ENCODE data around the gene PI4KA. TPM values are rescaled to one million over a fixed set of nuclear protein-coding genes. Genes with fewer than 3 reads are reported as not detected.
"Not testable (repeated sequence)": the region's sequence is repeated elsewhere in the genome, so short reads cannot be mapped to it uniquely, and the experiment has no call there.

The PI4KA gene
- polyA plus RNA-seq, 5 donors: 46.5 to 73.7 (median 72.2) TPM

DNA sequence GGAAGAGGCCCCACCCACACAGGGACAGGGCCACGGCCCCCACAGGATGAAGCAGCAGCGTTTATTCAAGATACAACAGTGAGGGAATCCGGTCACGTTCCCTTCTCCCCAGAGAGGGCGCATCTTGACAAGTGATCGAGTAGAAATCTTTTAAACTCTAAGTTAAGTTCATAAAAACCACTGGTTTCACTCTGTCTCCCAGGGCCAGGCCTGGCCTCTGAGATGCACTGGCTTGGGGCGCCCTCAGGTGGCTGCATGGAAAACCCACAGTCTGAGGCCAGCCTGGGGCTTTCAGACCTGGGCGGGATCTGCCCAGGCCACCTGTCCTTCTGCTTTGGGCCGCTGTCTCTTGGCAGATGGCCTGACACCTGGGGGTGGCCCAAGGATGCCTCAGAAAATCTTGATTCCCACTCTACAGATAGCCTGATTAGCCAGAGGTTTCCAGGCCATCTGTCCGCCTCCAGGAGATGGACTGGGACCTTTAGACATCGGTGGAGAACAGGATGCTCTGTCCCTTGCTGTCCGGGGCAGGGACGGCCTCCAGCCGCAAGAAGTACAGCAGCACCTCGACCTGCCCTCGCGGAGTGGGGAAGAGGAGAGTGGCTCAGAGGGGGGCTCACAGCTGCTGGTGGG, 161.0 kb downstream of the PI4KA start:
- DNase-seq: peak; percentile 57 to 71

DNA sequence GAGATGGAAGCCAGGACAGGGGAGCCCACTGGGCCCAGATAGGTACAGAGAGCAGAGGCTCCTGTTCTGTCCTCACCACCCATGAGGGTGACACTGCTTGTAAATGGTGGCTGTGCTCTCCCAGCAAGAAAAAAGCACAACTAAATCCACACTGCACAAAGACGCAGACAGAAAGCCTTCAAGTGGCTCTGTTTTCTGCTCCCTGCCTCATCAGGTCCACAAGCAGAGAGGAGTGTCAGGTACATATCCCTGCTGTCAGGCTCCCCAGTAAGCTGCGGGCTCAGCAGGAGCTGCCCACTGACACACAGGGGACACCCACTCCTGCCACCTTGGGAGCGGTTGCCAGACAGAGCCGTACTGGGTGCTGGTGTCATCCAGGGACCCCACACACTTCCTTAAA, 162.6 kb downstream of the PI4KA start:
- not testable (repeated sequence) for DNase-seq

DNA sequence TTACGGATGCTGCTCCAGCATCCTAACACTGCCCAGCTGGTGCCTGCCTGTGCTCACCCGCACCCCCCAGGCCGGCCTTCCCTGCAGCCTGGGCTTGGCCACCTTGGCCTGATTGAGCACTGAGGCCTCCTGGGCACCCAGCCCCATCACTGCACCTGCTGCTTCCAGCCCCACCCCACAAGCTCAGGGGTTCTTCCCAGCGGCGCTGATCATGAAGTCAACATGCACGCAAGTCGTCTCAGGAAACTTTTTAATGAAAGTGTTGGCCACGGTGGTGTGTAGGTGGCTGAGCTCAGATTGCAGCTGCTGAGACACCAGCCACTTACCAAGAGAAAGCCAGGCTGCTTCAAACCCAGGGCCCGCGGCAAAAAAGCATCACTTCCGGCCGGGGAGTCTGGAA, 163.4 kb downstream of the PI4KA start:
- DNase-seq: not testable (repeated sequence)

- not testable (repeated sequence) for DNase-seq
These were observed 164.4 kb downstream of the PI4KA start for GRCh38 chr22:20694256-20694655.

- not testable (repeated sequence) for DNase-seq
These were observed 165.7 kb downstream of the PI4KA start for GRCh38 chr22:20692926-20693325.

- not testable (repeated sequence) for DNase-seq
These were observed 167.9 kb downstream of the PI4KA start for GRCh38 chr22:20690586-20691317.

DNA sequence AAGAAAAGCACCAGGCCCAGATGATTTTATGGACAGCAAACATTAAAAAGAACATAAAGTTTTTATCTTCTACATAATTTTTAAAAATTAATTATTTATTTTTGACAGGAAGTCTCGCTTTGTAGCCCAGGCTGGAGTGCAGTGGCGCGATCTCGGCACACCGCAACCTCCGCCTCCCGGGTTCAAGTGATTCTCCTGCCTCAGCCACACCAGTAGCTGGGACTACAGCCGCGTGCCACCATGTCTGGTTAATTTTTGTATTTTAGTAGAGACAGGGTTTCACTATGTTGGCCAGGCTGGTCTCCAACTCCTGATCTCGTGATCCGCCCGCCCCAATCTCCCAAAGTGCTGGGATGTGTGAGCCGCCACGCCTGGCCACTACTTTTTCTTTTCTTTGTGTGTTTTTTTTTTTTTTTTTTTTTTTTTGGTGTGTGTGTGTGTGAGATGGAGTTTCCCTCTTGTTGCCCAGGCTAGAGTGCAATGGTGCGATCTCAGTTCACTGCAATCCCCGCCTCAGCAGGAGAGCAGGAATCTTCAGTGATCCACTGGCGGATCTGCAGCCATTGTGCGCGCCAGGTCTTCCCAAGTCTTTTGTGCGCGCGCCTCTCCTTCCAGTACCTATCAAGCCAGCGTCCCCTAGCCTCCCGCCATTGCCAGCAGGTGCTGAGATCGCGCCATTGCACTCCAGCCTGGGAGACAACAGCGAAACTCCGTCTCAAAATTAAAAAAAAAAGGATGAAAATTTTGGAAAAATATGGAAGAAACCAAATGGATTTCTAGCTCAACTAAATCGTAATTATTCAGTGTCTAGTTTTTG, 171.0 kb downstream of the PI4KA start:
- not testable (repeated sequence) for DNase-seq

DNA sequence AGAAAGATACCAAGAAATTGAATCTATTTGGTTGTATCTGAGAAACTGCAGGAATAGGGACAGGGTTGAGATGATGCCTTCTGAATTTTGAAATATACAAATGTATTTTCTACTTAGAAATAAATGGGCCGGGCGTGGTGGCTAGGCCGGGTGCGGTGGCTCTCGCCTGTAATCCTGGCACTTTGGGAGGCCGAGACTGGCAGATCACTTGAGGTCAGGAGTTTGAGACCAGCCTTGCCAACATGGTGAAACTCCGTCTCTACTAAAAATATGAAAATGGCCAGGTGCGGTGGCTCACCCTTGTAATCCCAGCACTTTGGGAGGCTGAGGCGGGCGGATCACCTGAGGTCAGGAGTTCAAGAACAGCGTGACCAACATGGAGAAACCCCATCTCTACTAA, 172.8 kb downstream of the PI4KA start:
- not testable (repeated sequence) for DNase-seq

GRCh38 chr22:20678792-20679435, 179.7 kb downstream of the PI4KA start:
- DNase-seq: not testable (repeated sequence)

- no peak for DNase-seq
These were observed 180.8 kb downstream of the PI4KA start for GRCh38 chr22:20677684-20678242.

GRCh38 chr22:20675613-20676012, 183.0 kb downstream of the PI4KA start:
- not testable (repeated sequence) for DNase-seq

GRCh38 chr22:20674998-20675397, 183.6 kb downstream of the PI4KA start:
- DNase-seq: no peak

DNA sequence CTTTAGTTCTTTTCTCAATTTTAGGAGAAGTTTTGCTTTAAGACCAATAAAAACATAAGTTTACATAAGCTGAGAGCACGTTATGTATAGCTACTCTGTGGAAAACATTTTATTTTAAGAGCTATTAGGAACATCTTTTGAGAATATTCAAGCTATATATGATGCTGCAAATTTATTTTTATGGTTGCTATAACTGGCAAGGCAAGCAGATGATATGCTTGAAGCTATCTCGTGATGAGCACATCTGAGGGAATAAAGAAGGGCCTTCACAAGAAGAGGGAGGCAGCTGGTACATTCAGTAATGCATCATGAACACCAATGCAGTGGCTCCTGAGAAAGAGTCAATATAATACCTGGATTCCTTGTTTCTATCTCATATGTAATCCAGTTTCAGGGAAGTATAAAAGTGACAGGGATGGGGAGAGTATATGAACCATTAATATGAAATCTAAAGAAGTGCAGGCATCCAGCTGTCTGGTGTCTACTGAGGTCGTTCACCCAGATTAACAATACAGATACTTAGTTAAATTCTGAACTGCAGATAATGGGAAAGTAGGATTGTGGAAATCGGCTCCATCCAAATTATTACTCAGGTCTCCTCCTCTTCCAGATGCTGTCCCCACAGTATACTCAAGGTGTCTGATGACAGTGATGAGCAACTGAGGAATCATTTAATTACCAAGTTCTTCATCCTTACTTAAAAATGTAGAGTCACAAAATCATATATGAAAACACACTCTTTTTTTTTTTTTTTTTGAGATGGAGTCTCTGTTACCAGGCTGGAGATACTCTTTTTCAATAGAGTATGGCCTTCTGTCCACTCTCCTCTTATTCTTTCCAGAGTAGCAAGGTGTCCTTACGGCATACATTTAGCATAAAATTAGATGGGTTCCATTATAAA, 185.1 kb downstream of the PI4KA start:
- no peak for DNase-seq

- DNase-seq: no peak
These were observed 185.9 kb downstream of the PI4KA start for GRCh38 chr22:20672732-20673131.

DNA sequence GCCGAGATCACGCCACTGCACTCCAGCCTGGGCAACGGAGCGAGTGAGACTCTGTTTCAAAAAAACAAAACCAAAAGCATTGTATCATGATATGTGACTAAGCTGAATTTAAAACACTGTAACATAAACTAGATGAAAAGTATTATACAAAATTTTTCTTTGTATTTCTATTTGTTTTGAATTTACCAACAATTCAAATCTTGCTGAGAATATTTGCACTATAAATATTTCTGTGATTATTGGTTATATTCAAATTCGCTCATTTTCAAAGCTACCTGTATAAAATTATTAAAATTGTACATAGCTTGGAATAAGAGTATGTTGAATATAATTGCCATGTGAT, 186.6 kb downstream of the PI4KA start:
- DNase-seq: no peak

- DNase-seq: no peak
These were observed 187.1 kb downstream of the PI4KA start for GRCh38 chr22:20671409-20672081.

DNA sequence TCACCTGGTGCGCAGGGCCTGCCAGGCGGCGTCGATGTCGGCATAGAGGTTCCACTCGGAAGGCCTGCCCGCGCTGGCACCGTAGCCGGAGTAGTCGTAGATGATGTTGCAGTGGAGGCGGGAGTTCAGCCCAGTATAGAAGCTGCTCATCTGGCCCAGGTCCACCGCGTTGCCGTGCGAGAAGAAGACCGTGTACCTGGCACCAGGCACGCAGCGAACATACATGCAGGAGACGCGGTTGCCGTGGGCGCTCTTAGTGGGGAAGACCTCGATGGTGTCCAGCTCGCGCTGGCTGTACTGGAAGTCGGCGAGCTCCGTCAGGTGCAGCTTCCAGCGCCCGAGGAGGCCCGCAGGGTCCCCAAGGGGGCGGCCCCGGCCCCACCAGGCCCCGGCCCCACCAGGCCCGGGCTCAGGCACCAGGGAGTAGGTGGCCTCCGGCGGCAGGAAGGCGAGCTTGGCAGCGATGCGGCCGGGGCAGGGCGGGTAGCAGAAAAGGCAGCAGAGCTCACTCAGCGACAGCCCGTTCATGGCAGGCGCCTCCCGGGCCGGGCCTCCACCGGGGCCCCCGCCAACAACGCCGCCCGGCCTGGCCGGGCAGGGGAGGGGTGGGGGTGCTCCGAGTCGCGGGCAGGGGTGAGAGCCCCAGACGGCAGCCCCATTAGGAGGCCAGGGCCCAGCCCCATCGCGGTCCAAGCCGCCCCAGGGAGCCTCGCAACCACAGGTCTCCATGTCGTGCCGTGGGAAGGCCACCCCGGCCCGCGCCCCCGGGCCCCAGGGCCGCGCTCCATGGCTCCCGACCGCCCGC, 188.0 kb downstream of the PI4KA start:
- peak in 1 of 2 donors; percentile 5 for DNase-seq

DNA sequence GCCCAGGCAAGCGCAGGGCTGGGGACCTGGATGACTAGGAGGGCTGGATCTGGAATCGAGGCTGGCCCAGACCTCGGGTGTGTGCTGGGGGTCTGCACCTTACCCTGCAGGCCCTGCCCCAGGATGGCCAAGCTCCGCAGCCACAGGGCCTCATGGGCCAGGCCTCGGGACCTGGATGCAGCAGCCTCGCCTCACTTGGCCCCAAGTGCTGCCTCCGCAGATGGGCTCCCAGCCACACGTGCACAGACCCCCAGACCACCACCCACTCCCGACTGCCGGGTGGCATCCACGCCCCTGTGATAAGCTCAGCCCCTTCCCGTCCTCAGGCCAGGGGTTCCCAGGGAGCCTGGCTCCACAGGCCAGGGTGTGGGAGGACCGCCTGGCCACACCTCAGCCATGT, 188.7 kb downstream of the PI4KA start:
- DNase-seq: not testable (repeated sequence)

DNA sequence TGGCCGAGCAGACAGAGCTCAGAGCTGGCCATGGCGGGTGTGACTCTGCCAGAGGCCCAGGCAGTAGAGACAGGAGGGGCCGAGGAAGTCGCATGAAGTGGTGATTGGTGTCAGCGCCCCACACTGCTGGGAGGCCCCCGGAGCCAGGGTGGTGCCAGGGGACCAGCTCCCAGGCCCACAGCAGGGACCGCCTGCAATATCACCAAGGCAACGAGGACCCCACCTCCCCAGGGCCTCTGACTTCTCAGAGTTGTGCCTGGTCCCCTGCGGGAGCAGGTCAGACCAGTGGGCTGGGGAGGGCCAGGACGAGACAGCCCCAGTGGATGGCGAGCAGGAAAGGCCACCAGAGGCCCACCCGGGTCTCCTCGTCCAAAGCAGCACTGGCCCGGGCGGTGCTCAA, 189.1 kb downstream of the PI4KA start:
- not testable (repeated sequence) for DNase-seq

Data from right lung (tissue), 5 donors.